Endodermal cell (in vitro differentiated cells): Measurements from ENCODE around the gene APH1B. TPM values are rescaled to one million over a fixed set of nuclear protein-coding genes. Genes with fewer than 3 reads are reported as not detected.
"Not testable (repeated sequence)": the region's sequence is repeated elsewhere in the genome, so short reads cannot be mapped to it uniquely, and the experiment has no call there.

Experiments used
- DNase-seq: peaks from one replicate; pipeline ENCODE4 v3.0.0-alpha.2; 2017
- H3K27ac ChIP-seq: 2 replicates; pipeline ENCODE4 v1.5.1; 2013; ENCODE audit warnings: mild to moderate bottlenecking, low read depth, low read length, moderate library complexity
- H3K27me3 ChIP-seq: 2 replicates; pipeline ENCODE4 v1.6.1; 2013; ENCODE audit warnings: mild to moderate bottlenecking, low read length, moderate library complexity; ENCODE audit not compliant: insufficient read depth, control insufficient read depth, poor library complexity, severe bottlenecking
- H3K36me3 ChIP-seq: 2 replicates; pipeline ENCODE4 v1.7.0; 2013; ENCODE audit warnings: mild to moderate bottlenecking, low read length, moderate library complexity; ENCODE audit not compliant: control insufficient read depth, insufficient read depth
- H3K4me1 ChIP-seq: one replicate; pipeline ENCODE4 v1.7.0; 2013; ENCODE audit warnings: low read length; ENCODE audit not compliant: control insufficient read depth, insufficient read depth
- H3K4me3 ChIP-seq: 2 replicates; pipeline ENCODE4 v1.5.1; 2013; ENCODE audit warnings: mild to moderate bottlenecking, low read length, moderate library complexity
- H3K9ac ChIP-seq: 2 replicates; pipeline ENCODE4 v1.6.1; 2013; ENCODE audit warnings: mild to moderate bottlenecking, low read length, moderate library complexity; ENCODE audit not compliant: poor library complexity, severe bottlenecking; ENCODE audit errors: extremely low read depth
- H3K9me3 ChIP-seq: 2 replicates; pipeline ENCODE4 v1.6.1; 2013; ENCODE audit warnings: mild to moderate bottlenecking, low read length, moderate library complexity; ENCODE audit not compliant: control insufficient read depth
- H3K27ac Mint-ChIP-seq: 2 replicates; pipeline ENCODE4 v1.8.0; 2020; ENCODE audit warnings: mixed read lengths
- H3K27me3 Mint-ChIP-seq: 2 replicates; pipeline ENCODE4 v1.8.0; 2021; ENCODE audit warnings: mild to moderate bottlenecking, mixed read lengths; ENCODE audit not compliant: insufficient read depth
- H3K36me3 Mint-ChIP-seq: 2 replicates; pipeline ENCODE4 v1.8.0; 2020; ENCODE audit warnings: low read depth, mixed read lengths
- H3K4me1 Mint-ChIP-seq: 2 replicates; pipeline ENCODE4 v1.8.0; 2020; ENCODE audit warnings: mixed read lengths
- H3K4me3 Mint-ChIP-seq: 2 replicates; pipeline ENCODE4 v1.8.0; 2020; ENCODE audit warnings: mild to moderate bottlenecking, moderate library complexity, mixed read lengths
- H3K9me3 Mint-ChIP-seq: 2 replicates; pipeline ENCODE4 v1.8.0; 2020; ENCODE audit warnings: mild to moderate bottlenecking, mixed read lengths
- CTCF ChIP-seq: fragments of 200-600 bp; sonication (generic); conservative IDR thresholded peaks from 2 replicates; pipeline ENCODE4 v1.5.0; 2021; ENCODE audit warnings: antibody characterized with exemption, mild to moderate bottlenecking
- WGBS, 2 experiments: methylation state at CpG; one replicate each; pipeline versions ENCODE4 v1.1.5 to v1.1.7; 2013; ENCODE audit warnings: missing lambda C conversion rate in 2 of 2, mixed read lengths in 1 of 2; ENCODE audit not compliant: insufficient coverage in 1 of 2, insufficient read length in 1 of 2; 5-methylcytosine and 5-hydroxymethylcytosine counted together
- total RNA-seq, 2 donors: library from RNA; stranded (reverse); fragmentation: NEBNext Ultra II Directional in 1 of 2; extraction: Animal tissue kit (Norgen Biotek cat#: 25700) in 1 of 2; gene quantifications; 2 replicates in 1 of 2; 3 replicates in 1 of 2; pipeline ENCODE4 v1.2.1, GENCODE V29; 2021

Gene APH1B
- total RNA-seq, 2 donors from 2014 or later: 19.5 to 22.7 TPM

GRCh38 chr15:63233667-63234423 is 43.6 kb upstream of the APH1B start:
- H3K4me1 ChIP-seq: no peaks in the 10 kb centered on the region
- no peaks in the 10 kb centered on the region for H3K36me3 Mint-ChIP-seq
- WGBS, 2 experiments: 79 to 89% methylated on average over 2 to 5 of the region's 5 CpGs
- TF ChIP-seq CTCF: no peak
- no peak overlapping the region for H3K4me3 ChIP-seq
- H3K27me3 ChIP-seq: no peaks in the 10 kb centered on the region
- no peak overlapping the region for H3K9ac ChIP-seq
- no peak for DNase-seq
- no peak overlapping the region for H3K27ac Mint-ChIP-seq
- H3K36me3 ChIP-seq: no peaks in the 10 kb centered on the region
- no peak overlapping the region for H3K27ac ChIP-seq
- H3K9me3 ChIP-seq: no peaks in the 10 kb centered on the region
- H3K4me1 Mint-ChIP-seq: peaks cover 6% of the 10 kb centered on the region
- no peaks in the 10 kb centered on the region for H3K27me3 Mint-ChIP-seq
- peaks cover 2% of the 10 kb centered on the region for H3K9me3 Mint-ChIP-seq
- no peak overlapping the region for H3K4me3 Mint-ChIP-seq

- no peak overlapping the region for H3K4me3 Mint-ChIP-seq
- H3K36me3 Mint-ChIP-seq: no peaks in the 10 kb centered on the region
- peaks cover 2% of the 10 kb centered on the region for H3K9me3 Mint-ChIP-seq
- Histone ChIP-seq H3K36me3 (no peaks in the 10 kb centered on the region), H3K9ac (no peak overlapping the region), H3K4me3 (no peak overlapping the region), H3K9me3 (no peaks in the 10 kb centered on the region), H3K27me3 (no peaks in the 10 kb centered on the region), H3K27ac (no peak overlapping the region), H3K4me1 (no peaks in the 10 kb centered on the region)
- H3K27ac Mint-ChIP-seq: no peak overlapping the region
- DNase-seq: no peak
- H3K27me3 Mint-ChIP-seq: no peaks in the 10 kb centered on the region
- TF ChIP-seq CTCF: no peak
- H3K4me1 Mint-ChIP-seq: peaks cover 6% of the 10 kb centered on the region
- 91 to 95% methylated on average over 5 of the region's 5 CpGs for WGBS, 2 experiments
These were observed 42.9 kb upstream of the APH1B start for GRCh38 chr15:63234451-63234870.

GRCh38 chr15:63236272-63236671 is 41.1 kb upstream of the APH1B start:
- Histone ChIP-seq H3K9ac (no peak overlapping the region), H3K4me3 (no peak overlapping the region), H3K36me3 (no peaks in the 10 kb centered on the region), H3K27ac (no peak overlapping the region), H3K27me3 (no peaks in the 10 kb centered on the region), H3K4me1 (no peaks in the 10 kb centered on the region), H3K9me3 (no peaks in the 10 kb centered on the region)
- Mint-ChIP-seq H3K27me3 (no peaks in the 10 kb centered on the region), H3K9me3 (peaks cover 2% of the 10 kb centered on the region), H3K27ac (no peak overlapping the region), H3K4me1 (peaks cover 6% of the 10 kb centered on the region), H3K36me3 (no peaks in the 10 kb centered on the region), H3K4me3 (no peak overlapping the region)
- no peak for DNase-seq
- TF ChIP-seq CTCF: no peak

- not testable (repeated sequence) for H3K9me3 ChIP-seq, H3K4me1 ChIP-seq, H3K27me3 Mint-ChIP-seq, H3K36me3 Mint-ChIP-seq, H3K36me3 ChIP-seq, H3K9me3 Mint-ChIP-seq, H3K4me3 Mint-ChIP-seq, H3K27me3 ChIP-seq, DNase-seq, H3K27ac ChIP-seq, H3K27ac Mint-ChIP-seq, H3K4me3 ChIP-seq, H3K9ac ChIP-seq, H3K4me1 Mint-ChIP-seq
- WGBS, 2 experiments: 100% methylated on average over 1 of the region's 1 CpG; no CpG with 5 or more reads in 1 of the 2 experiments
These were observed 40.3 kb upstream of the APH1B start for GRCh38 chr15:63237086-63237485.
